RWPE2 (cell line): ENCODE measurements around the gene ARHGAP8.
"Not testable (repeated sequence)": the region's sequence is repeated elsewhere in the genome, so short reads cannot be mapped to it uniquely, and the experiment has no call there.

ENCODE experiments used
- ATAC-seq: fragments of 200-7000 bp; cut with Tn5 transposase; 3 replicates; pipeline ENCODE4 v1.9.1; 2021; ENCODE audit warnings: low read depth
- DNase-seq: peaks from one replicate; pipeline ENCODE4 v3.0.0-alpha.2; 2020; ENCODE audit warnings: low spot score
- H3K27ac ChIP-seq: fragments of 450-650 bp; 2 replicates; pipeline ENCODE4 v1.5.1; 2017; ENCODE audit warnings: mild to moderate bottlenecking; ENCODE audit not compliant: poor library complexity, severe bottlenecking
- H3K27me3 ChIP-seq: fragments of 250-450 bp; sonication (Bioruptor Pico); 2 replicates; pipeline ENCODE4 v1.5.1; 2021; ENCODE audit warnings: mild to moderate bottlenecking, moderate library complexity; ENCODE audit not compliant: insufficient read depth, poor library complexity, severe bottlenecking
- H3K36me3 ChIP-seq: fragments of 250-450 bp; sonication (Bioruptor Pico); 2 replicates; pipeline ENCODE4 v1.5.1; 2020; ENCODE audit warnings: low read depth, mild to moderate bottlenecking, moderate library complexity
- H3K4me1 ChIP-seq: fragments of 250-450 bp; sonication (Bioruptor Pico); 2 replicates; pipeline ENCODE4 v1.5.1; 2021; ENCODE audit warnings: mild to moderate bottlenecking, moderate library complexity; ENCODE audit not compliant: insufficient read depth, poor library complexity, severe bottlenecking
- H3K4me3 ChIP-seq: fragments of 250-450 bp; sonication (Bioruptor Pico); 2 replicates; pipeline ENCODE4 v1.5.1; 2021; ENCODE audit warnings: mild to moderate bottlenecking, moderate library complexity; ENCODE audit not compliant: severe bottlenecking
- H3K9me3 ChIP-seq: fragments of 250-450 bp; sonication (Bioruptor Pico); 2 replicates; pipeline ENCODE4 v1.5.1; 2021; ENCODE audit warnings: mild to moderate bottlenecking, moderate library complexity; ENCODE audit not compliant: severe bottlenecking
- TF ChIP-seq, protein P1 (sequence below): fragments of 450-650 bp; IDR thresholded peaks from one replicate; pipeline ENCODE4 v1.5.1; 2017; ENCODE audit warnings: mild to moderate bottlenecking, moderate library complexity; ENCODE audit not compliant: poor library complexity, severe bottlenecking

Gene ARHGAP8

DNA sequence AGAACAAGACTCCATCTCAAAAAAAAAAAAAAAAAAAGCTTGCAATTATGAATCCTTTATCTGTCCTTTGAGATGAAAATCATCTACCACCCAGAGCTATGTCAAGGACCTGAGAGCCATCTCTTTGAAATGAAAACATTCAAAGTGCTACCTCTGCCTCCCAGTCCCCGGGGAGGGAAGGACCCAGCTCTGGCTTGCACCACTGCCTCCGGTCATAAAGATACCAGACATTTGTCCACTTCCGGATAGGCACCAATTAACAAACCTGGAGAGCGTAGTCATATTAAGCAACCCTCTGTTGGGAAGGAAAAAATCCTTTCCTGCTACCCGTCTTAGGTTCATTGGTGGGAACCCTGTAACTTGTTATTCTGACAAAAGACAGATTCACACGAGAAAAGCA, 98.6 kb downstream of the ARHGAP8 start:
- TF ChIP-seq, protein P1, sequence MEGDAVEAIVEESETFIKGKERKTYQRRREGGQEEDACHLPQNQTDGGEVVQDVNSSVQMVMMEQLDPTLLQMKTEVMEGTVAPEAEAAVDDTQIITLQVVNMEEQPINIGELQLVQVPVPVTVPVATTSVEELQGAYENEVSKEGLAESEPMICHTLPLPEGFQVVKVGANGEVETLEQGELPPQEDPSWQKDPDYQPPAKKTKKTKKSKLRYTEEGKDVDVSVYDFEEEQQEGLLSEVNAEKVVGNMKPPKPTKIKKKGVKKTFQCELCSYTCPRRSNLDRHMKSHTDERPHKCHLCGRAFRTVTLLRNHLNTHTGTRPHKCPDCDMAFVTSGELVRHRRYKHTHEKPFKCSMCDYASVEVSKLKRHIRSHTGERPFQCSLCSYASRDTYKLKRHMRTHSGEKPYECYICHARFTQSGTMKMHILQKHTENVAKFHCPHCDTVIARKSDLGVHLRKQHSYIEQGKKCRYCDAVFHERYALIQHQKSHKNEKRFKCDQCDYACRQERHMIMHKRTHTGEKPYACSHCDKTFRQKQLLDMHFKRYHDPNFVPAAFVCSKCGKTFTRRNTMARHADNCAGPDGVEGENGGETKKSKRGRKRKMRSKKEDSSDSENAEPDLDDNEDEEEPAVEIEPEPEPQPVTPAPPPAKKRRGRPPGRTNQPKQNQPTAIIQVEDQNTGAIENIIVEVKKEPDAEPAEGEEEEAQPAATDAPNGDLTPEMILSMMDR = no peak
- H3K27ac ChIP-seq = no peak overlapping the region
- ATAC-seq = no peak
- peaks cover 4% of the 10 kb centered on the region for H3K4me1 ChIP-seq
- H3K9me3 ChIP-seq = no peaks in the 10 kb centered on the region
- DNase-seq = no peak
- no peaks in the 10 kb centered on the region for H3K27me3 ChIP-seq
- H3K4me3 ChIP-seq = no peak overlapping the region
- H3K36me3 ChIP-seq = 0 out of 2 replicates have a peak, but pooled peaks cover 2% of the 10 kb centered on the region

DNA sequence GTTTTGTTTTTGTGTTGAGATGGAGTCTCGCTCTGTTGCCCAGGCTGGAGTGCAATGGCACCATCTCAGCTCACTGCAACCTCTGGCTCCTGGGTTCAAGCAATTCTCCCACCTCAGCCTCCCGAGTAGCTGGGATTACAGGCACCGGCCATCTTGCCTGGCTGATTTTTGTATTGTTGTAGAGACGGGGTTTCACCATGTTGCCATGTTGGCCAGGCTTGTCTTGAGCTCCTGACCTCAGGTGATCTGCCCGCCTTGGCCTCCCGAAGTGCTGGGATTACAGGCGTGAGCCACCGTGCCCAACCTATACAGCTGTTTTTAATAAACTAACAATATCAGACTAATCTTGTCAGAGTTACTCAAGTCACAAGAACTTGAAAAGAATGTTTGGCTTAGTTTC, 102.3 kb downstream of the ARHGAP8 start:
- H3K27me3 ChIP-seq, H3K4me3 ChIP-seq, DNase-seq, H3K9me3 ChIP-seq, ATAC-seq, H3K36me3 ChIP-seq: not testable (repeated sequence)
- H3K4me1 ChIP-seq = peaks cover 11% of the 10 kb centered on the region
- peak overlapping the region; percentile 66 for H3K27ac ChIP-seq

DNA sequence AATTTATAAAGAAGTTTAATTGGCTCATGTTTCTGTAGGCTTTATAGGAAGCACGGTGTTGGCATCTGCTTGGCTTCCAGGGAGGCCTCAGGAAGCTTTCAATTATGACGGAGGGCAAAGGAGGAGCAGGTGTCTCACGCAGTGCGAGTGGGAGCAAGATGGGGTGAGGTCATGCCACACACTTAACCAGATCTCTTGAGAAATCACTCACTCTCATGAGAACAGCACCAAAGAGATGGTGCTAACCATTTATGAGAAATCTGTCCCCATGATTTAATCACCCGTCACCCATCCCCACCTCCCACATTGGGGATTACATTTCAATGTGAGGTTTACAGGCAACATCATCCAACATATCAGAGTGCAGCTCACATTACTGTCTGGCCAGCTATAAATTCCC, 103.5 kb downstream of the ARHGAP8 start:
- TF ChIP-seq, protein P1 = no peak
- DNase-seq (no peak), ATAC-seq (no peak)
- Histone ChIP-seq H3K27me3 (no peaks in the 10 kb centered on the region), H3K9me3 (no peaks in the 10 kb centered on the region), H3K36me3 (no peaks in the 10 kb centered on the region), H3K4me3 (no peak overlapping the region), H3K4me1 (peaks cover 11% of the 10 kb centered on the region), H3K27ac (no peak overlapping the region)

DNA sequence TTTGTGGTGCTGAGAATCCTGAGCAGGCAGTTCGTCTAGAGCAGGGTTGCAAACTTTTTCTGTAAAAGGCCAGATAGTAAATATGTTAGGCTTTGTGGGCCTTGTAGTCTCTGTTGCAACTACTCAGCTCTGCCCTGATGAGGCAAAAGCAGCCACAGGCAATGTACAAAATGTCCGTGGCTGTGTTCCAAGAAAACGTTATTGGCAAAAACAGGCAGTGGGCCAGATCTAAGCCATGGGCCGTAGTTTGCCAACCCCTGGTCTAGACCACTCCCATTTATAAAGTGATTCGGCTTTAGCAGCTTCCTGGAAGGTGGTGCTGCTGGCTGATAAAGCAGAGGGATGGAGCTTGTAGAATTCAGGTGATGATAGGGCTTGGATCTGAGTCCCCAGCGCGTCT, 106.4 kb downstream of the ARHGAP8 start:
- H3K4me1 ChIP-seq, H3K9me3 ChIP-seq, H3K36me3 ChIP-seq, H3K27me3 ChIP-seq, H3K4me3 ChIP-seq: not testable (repeated sequence)
- peak; percentile 10 for DNase-seq
- peak; percentile 67 for ATAC-seq
- peak overlapping the region; percentile 80 for H3K27ac ChIP-seq

DNA sequence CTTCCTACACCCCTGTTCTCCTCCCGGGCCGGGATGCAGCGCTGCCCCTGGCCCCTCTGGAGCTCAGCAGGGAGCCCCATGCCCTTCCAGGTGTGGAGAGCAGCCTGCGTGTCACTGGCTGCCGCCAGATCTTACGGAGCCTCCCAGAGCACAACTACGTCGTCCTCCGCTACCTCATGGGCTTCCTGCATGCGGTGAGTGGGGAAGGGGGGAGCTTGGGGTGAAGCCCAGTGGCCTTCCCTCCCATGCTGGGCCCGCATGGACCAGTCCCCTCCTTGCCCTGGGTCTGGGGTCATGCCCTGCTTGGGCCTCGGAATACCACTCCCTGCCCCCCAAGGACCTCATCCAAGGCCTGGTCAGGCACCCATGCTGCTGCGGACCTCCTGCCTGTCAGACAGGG, 107.3 kb downstream of the ARHGAP8 start:
- Histone ChIP-seq H3K4me1 (peaks cover 9% of the 10 kb centered on the region), H3K27me3 (no peaks in the 10 kb centered on the region), H3K36me3 (no peaks in the 10 kb centered on the region), H3K9me3 (no peaks in the 10 kb centered on the region), H3K27ac (peak overlapping the region; percentile 80), H3K4me3 (no peak overlapping the region)
- peak; percentile 41 for DNase-seq
- no peak for ATAC-seq
- TF ChIP-seq, protein P1 = no peak

DNA sequence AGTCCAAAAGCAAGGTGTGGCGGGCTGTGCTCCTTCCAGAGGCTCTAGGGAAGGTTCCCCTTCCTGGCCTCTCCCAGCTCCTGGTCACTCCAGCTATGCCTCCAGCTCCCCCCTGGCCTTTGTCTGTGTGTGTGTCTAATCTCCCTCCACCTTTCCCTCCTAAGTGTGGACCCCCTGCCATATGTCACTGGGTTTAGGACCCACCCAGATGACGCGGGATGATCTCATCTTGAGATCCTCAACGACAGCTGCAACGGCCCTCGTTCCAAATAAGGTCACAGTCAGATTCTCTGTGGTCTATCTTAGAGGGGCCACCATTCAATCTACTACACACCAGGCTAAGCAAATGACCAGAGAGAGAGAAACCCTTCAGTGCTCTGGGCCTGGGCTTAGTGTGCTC, 107.9 kb downstream of the ARHGAP8 start:
- Histone ChIP-seq H3K4me1 (peaks cover 9% of the 10 kb centered on the region), H3K27me3 (no peaks in the 10 kb centered on the region), H3K9me3 (no peaks in the 10 kb centered on the region), H3K27ac (no peak overlapping the region), H3K4me3 (no peak overlapping the region), H3K36me3 (no peaks in the 10 kb centered on the region)
- TF ChIP-seq, protein P1 = no peak
- ATAC-seq (no peak), DNase-seq (no peak)
